Right lobe of liver (tissue), 4 donors: Measurements from ENCODE around the gene HINT1.

ENCODE experiments used
- CTCF ChIP-seq, 4 donors: fragments of 200-600 bp in 3 of 4; fragments of 450-650 bp in 1 of 4; IDR thresholded peaks; one replicate each; pipeline versions ENCODE4 v1.5.1 to v1.8.0; 2016 to 2022; ENCODE audit warnings: antibody characterized with exemption in 4 of 4, mild to moderate bottlenecking in 2 of 4
- POLR2A ChIP-seq: fragments of 450-650 bp; IDR thresholded peaks from one replicate; pipeline ENCODE4 v1.6.1; 2017; ENCODE audit warnings: antibody characterized with exemption, mild to moderate bottlenecking
- donor health status: DM: no; HTN: no; CAD: no.
- donor health status: DM: no; HTN: no; CAD: no.
- donor health status: DM: no; HTN: yes; CAD: no.

GRCh38 chr5:131129306-131129705, 35.8 kb downstream of the HINT1 start:
- TF ChIP-seq CTCF (IDR thresholded peaks at IDR 0.05) (no peak), POLR2A (no peak)
